Measurements from ENCODE around the gene IL32.

GRCh38 chr16:3096362-3096761 lies 30.9 kb downstream of the IL32 start:
- TF ChIP-seq CTCF (IDR thresholded peaks at IDR 0.05) (no peak), POLR2AphosphoS5 (IDR thresholded peaks at IDR 0.05) (no peak)
